GM21529 (cell line): ENCODE results near the gene NFKBIB.

Experiments
- ATAC-seq: cut with Tn5 transposase; IDR thresholded peaks from one replicate; pipeline ENCODE4 v1.9.1; 2021; ENCODE audit not compliant: unreplicated experiment

The NFKBIB gene

DNA sequence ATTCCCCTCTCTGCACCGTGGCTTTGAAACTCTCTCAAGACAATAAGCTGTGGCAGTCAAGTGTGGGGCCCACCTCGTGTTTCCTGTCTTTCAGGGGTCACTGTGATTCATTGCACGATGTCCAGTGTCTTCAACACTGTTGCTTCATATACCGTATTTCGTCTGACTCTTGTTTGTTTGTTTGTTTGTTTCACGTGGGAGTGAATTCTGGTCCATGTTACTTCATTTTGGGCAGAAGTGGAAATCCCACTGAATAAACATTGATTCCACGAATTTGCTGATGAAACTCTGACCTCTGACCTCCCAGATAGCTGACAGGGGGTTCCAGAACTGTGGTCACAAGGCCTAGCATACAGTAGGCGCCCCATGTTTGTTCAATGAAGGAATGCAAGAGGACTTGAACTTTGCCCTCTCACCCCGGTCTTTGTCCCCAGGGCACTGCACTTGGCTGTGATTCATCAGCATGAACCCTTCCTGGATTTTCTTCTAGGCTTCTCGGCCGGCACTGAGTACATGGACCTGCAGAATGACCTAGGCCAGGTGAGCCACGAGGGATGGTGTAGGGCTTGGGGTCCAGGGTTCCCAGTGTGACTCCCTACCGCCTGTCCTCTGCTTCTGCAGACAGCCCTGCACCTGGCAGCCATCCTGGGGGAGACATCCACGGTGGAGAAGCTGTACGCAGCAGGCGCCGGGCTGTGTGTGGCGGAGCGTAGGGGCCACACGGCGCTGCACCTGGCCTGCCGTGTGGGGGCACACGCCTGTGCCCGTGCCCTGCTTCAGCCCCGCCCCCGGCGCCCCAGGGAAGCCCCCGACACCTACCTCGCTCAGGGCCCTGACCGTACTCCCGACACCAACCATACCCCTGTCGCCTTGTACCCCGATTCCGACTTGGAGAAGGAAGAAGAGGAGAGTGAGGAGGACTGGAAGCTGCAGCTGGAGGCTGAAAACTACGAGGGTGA, 5.1 kb downstream of the NFKBIB start:
- no peak for ATAC-seq

DNA sequence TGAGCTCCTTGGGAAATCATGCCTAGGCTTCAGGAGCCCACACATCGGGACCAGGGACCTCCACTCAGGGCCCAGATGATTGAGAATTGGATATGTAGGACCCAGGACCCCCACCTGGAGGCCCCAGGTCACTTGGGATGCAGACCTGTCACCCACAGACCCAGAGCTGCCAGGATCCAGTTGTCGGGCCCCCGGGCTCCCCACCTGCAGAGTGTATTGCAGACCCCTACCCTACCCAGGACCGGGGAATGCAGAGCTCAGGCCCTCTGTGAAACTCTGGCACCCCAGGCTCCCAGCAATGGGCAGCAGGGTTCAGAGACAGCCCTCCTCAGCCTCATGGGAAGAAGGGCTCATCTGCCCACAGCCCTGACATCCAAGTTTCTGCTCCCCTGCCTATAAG, 5.9 kb downstream of the NFKBIB start:
- ATAC-seq, result no peak

DNA sequence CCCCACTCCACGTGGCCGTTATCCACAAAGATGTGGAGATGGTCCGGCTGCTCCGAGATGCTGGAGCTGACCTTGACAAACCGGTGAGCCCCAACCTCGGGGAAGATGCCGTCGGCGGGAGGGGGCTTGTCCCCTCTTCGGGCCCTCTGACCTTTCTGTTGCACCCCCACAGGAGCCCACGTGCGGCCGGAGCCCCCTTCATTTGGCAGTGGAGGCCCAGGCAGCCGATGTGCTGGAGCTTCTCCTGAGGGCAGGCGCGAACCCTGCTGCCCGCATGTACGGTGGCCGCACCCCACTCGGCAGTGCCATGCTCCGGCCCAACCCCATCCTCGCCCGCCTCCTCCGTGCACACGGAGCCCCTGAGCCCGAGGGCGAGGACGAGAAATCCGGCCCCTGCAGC, 7.5 kb downstream of the NFKBIB start:
- no peak for ATAC-seq

DNA sequence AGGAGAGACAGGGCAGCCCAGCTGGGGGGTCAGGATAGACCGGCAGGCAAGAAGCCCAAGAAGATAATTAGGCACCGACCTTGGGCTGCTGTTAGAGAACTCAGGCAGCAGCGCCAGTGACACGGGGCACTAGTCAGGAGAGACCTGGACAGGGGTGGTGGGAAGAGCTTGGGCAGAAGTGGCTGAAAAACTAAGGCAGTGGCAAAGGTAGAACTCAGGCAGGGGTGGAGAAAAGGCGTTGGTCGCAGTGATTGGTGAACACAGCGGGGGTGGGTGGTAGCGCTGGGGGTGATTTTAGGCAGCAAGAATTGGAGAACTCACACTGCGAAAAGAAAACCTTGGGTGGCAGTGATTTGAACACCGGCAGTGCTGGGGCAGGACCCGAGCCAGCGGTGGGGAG, 7.9 kb downstream of the NFKBIB start:
- ATAC-seq, result no peak

DNA sequence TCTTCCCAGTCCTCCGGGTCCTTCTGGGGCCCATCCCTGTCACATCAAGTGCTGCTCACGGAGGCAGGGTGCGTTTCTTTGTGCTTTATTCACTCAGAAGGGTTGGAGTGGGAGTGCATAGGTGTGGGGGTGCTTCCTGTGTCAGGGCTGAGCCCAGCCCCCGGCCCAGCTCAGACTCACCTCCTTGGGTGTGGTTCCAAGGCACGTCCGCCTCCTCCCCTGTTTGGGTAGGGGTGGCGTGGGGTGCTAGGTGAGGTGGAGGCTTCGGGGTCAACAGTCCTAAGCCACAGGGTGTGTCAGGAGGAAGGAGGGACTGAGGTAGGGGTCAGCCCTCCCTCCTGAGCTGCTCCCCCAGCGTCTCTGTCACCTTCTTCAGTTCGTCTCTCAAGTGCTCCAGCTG, 9.1 kb downstream of the NFKBIB start:
- no peak for ATAC-seq

DNA sequence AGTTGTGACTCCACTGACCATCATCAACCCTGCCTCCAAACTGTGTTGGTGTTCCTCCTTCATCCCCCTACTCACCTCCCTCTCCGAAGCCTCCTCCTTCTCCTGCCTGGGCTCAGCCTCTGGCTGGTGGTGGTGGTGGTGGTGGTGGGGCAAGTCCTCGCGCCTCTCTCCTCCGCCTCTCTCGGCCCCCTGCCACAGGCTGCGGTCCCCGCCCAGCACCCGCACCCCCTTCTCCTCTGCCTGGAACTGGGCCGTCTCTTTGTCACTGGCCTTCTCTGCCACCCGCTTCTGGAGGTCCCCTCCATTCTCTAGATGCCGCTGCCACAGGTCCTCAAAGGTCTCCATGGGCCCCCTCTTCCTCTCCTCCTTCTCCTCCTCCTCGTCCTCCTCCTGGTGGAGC, 10.7 kb downstream of the NFKBIB start:
- no peak for ATAC-seq

DNA sequence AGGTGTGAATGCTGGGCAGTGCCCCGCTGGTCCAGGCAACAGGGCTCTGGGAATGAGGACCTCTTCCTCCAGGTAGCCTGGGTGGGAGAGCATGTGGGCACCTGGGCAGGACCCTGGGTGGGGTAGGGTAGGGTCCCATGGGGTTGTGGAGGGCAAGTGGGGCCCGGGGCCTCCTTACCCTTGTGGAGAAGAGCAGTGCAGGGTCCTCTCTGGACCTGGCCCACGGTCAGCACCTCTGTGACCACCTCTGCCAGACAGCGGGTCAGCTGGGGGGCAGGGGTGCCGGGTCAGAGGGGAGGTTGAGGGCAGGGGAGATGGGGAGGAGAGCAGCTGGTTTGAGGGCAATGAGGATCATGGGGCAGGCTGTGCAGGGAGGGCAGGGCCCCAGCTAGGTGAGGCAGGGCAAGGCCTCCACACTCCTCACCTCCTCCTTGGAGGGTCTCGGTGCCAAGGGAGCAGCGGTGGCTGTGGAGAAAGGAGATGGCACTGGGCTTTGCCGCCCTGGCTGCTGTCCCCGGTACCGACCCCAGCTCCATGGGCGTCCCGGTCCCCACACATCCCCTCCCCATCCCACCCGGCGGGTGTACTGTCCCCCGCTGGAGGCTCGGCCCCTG, 11.7 kb downstream of the NFKBIB start:
- ATAC-seq, result no peak

DNA sequence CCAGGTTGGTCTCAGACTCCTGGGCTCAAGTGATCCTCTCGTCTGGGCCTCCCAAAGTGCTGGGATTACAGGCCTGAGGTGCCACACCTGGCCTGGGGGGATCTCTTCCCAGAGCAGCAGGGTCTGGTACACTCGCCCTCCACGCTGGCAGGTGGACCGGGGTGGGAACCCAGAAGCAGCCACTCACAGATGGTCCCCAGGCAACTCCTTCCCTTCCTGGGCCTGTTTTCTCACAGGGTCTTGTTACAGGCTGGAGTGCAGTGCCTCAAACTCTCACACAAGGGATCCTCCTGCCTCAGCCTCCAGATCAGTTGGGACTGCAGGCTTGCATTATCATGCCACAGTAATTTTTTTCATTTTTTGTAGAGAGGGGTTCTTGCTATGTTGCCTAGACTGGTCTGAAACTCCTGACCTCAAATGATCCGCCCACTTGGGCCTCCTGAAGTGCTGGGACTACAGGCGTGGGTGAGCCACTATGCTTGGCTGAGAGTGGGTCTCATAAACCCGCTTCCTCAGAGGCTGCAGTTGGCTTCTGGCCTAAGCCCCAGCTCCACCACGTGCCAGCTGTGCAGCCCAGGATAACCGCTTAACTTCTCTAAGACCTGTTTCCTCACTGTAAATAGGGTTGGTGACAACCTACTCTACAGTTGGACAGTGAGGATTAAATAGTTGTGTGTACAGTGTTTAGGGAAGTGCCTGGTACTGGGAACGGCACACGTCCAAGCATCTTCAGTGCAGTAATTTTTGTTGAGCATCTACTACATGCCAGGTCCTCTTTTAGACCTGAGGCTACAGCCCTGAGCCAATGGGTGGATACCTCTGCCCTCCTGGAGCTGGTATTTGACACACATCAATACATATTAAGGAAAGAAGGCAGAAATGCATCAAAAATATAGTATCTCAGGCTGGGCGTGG, 13.1 kb downstream of the NFKBIB start:
- no peak for ATAC-seq

DNA sequence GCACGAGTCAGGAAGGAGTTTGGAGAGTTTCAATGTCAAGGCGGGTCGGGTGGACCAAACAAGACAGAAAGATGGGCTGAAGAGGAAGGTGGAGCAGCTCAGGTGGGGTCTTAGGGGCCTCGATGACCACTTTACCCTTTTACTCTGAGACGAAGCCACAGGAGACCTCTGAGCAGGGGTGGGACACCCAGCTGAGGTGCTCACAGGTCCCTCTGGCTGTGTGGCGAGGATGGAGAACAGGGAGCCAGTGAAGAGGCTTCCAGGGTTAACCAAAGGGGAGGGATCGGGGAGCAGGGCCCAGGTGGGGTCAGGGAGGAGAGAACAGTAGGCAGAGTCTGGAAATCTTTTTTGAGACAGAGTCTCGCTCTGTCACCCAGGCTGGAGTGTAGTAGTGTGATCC, 14.2 kb downstream of the NFKBIB start:
- ATAC-seq, result no peak

DNA sequence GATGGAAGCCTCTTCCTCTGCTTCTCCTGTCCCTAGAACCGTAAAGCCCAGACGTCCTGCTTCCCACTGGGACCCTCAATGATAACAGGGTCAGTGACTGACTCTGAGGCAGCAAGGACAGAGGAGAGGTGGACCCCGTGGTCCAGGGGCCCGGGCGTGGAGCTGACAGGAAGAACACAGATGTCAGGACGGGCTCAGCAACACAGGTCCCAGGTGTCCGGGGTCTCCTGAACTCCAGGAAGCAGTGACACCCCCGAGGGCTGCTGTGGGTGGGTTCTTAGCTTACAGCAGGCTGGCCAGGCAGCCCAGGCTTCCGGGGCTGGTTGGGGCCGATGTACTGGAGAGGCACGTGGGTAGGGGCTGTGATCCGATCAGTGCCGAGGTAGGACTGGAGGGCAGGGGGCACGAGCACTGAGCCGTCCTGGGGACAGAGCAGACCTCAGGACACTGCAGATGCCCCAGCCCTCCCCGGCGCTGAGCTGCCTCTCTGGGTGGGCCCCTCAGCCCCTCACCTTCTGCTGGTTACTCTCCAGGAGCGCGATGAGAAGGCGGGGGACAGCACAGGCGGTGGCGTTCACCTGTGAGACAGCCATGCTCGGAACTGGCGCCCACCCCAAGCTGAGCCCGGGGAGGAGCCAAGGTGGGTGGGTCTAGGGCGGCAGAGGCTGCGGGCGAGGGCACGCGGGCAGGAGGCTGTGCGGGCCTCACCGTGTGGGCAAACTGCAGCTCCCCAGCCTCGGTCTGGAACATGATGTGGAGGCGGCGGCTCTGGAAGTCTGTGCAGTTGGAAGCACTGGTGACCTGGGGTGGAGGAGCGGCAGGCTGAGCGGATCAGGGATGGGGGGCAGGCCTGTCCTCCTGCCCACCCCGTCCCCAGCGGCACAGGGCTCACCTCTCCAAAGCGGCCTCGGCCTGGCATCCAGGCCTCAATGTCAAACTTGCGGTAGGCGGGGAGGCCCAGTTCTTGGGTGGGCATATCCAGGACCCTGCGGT, 15.9 kb downstream of the NFKBIB start:
- ATAC-seq, result no peak

DNA sequence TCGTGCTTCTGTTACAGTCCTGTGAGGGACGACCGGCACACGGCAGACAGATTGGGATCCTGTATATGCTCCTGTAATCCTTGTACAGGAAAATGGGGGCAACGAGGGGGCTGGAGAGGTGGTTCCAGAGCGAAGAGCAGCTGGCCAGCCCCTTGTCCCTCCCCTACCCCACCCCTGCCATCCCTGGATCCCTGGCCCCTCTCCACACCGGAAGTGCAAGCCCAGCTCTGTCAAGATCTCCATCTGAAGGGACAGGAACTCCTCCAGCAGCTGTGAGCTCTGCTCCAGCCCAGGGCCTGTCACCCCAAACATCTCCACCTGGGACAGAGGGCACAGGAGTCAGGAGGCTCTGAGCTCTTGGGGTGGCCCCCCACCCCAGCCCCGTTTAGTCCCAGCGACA, 17.7 kb downstream of the NFKBIB start:
- ATAC-seq, result no peak

DNA sequence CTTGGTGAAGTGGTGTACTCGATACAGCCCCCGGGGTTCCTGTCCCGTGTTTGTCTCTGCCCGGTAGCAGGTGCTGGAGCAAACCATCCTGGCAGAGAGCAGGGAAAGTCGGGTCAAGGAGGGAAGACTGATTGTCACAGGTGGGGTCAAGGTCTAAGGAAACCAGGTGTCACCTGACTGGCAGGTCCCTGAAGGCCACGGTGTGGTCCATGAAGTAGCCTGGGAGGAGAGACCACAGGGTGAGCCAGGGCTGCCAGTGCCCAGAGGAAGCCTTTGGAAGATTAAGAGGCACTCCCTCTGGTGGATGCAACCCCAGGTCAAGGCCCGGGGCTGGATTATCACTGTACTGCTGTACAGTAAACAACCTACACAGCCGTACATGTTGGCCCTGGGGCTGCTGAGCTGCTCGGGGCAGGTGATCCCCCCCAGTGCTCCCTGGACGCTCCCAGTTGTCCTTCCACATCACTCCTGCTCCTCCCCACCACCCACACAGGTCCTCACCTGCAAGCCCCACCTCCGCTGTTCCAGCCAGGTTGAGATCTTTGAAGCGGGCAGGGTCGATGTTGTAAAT, 18.2 kb downstream of the NFKBIB start:
- no peak for ATAC-seq

DNA sequence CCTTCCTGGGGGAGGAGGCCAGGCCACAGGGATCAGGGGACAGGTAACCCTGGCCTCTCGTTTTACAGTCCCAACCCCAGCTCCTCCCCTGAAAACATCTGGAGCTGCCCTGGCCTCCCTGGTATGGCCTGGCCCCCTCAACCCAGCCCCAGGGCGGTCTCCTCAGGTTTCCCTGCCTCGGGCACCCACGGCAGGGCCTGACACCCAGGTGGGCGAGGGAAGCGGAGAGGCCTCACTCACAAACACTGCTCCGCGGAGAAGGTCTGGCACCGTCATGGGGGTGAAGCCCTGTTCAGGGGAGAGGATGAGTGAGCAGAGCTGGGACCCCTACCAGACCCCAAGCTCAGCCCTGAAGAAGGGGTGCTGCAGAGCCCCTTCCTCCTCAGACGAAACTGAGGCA, 18.8 kb downstream of the NFKBIB start:
- ATAC-seq, result no peak

DNA sequence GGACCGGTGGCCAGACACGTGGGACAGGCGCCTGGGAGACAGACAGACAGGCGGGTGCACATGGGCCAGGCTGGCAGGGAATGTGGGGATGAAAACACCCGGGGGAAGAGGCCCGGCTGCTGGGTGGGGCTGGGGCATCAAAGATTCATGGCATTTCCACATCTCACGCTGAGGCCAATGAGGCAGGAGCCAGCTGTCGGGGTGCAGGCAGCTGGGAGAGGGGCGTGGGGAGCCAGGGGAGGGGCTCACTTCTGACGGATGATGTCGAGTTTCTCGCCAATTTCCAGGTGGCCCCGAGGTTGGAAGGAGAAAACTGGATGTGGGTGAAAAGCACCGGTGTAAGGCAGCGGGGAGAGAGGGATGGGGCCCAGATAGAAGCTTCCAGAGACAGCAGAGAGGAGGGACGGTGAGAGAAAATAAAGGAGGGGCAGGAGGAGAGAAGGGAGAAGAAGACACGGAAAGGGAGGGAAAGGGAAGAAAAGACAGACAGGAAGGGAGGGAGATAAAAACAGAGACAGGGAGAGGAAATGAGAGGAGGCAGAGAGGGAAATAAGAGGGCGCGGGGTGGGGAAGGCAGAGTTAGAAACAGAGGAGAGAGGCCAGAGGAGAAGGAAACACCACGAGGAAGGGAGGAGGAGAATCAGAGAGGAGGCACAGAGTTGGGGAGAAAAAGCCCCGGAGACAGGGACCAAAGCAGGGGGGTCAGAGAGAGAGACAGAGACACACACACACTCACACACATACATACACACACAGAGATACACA, 20.2 kb downstream of the NFKBIB start:
- no peak for ATAC-seq

DNA sequence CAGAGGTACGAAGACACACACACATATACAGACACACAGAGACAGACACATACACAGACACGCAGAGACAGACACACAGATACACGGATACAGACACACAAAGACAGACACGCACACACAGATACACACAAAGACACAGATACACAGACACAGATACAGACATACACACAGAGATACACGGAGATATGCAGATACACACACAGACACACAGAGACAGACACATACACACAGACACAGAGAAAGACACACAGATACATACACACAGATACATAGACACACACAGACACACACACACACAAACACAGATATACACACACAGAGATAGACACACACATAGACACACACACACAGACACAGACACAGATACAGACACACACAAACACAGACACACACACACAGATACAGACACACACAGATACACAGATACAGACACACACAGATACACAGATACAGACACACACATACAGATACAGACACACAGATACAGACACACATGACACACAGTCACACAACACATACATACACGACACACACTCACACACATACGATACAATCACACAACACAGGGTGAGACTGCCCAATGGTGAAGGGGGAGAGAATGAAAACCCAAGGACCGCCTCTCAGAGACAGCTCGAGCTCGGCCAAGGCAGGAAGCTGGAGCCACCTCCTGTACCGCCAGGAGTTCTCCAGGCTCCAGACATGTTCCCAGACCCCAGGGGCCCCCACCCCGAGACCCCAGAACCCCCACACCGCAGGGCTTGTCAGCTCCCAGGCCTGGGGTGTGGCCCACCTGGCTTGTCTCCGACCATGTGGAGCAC, 21.0 kb downstream of the NFKBIB start:
- no peak for ATAC-seq

DNA sequence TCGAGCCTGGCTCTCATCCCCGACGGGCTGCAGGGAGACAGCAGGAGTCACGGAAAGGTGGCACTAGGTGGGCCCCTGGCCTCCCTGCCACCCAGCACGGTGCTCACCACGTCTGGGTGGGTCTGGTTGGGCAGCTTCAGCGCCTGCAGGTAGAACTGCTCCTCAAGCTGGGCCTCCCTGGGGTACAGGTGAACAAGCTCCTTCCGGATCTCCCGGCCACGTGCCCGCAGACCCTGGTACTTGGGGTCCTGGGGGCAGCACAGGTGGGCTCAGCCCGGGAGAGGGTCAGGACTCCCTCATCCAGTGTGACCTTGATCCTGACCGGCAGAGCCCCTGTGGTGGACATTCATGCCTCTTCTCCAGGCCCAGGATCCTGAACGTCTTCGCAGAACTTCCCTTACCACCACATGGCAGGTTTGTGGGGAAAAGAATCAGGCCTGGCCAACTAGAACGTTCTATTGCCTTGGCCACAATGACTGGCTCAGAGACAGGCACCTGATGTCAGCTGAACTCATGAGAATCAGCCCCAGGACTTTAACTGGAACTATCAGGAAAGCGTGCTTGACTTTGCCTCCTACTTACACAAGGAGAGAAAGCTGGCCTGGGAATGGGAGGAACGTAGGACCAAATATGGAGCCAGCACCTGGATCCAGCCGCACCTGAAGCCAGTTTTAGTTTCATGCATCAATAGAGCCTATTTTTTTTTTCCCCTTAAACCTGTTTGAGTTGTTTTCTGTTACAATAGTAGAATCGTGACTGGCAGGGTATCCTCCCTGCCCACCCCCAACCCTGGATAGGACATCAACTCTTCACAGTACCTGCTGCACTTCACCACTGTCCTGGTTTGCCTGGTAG, 21.9 kb downstream of the NFKBIB start:
- ATAC-seq, result no peak

DNA sequence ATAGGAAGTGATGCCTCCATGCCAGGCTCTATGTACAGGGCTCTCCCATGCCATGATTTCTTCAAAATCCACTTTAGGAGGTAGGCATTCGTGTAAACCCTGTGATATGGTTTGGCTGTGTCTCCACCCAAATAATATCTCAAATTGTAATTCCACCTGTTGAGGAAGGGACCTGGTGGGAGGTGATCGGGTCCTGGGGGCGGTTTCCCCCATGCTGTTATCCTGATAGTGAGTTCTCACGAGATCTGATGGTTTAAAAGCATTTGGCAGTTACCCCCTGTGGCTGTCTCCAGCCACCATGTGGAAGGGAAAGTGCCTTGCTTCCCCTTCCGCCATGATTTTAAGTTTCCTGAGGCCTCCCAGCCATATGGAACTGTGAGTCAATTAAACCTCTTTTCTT, 22.7 kb downstream of the NFKBIB start:
- ATAC-seq, result no peak
